ENCODE measurements around the gene ZMYND8. TPM values are rescaled to one million over a fixed set of nuclear protein-coding genes. Genes with fewer than 3 reads are reported as not detected.
"Not testable (repeated sequence)": the region's sequence is repeated elsewhere in the genome, so short reads cannot be mapped to it uniquely, and the experiment has no call there.

The ZMYND8 gene
- total RNA-seq, 2 donors from 2014 or later: 18.9 to 19.1 TPM

DNA sequence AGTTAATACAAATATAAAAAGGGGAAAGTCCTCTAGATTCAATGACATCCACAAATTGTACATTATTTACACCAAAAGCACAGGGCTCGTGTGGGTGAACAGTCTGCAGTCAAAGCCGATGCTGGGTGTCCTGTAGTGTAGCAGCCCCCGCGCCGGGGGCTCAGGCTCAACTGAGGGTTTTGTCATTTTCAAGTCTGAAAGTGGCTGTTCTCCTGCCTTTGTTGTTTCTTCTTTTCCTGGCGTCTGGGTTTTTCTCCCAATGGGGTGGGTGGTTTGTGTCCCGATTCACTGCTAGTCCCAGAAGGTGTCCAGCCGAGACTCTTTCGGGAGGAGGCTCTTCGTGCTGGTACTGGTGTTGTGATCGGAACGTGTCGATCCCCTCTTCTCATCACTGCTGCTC is 146.0 kb downstream of the ZMYND8 start:
- no peaks in the 10 kb centered on the region for H3K27me3 ChIP-seq
- H3K4me1 ChIP-seq: no peaks in the 10 kb centered on the region
- no peaks in the 10 kb centered on the region for H3K9me3 ChIP-seq
- H3K27ac ChIP-seq: no peak overlapping the region
- no peak for DNase-seq
- 95 to 97% methylated on average over 13 of the region's 13 CpGs for WGBS, 2 donors
- H3K4me3 ChIP-seq: no peak overlapping the region
- intact Hi-C loops (cut with DNase I): no loop called here
- TF ChIP-seq, protein P1, sequence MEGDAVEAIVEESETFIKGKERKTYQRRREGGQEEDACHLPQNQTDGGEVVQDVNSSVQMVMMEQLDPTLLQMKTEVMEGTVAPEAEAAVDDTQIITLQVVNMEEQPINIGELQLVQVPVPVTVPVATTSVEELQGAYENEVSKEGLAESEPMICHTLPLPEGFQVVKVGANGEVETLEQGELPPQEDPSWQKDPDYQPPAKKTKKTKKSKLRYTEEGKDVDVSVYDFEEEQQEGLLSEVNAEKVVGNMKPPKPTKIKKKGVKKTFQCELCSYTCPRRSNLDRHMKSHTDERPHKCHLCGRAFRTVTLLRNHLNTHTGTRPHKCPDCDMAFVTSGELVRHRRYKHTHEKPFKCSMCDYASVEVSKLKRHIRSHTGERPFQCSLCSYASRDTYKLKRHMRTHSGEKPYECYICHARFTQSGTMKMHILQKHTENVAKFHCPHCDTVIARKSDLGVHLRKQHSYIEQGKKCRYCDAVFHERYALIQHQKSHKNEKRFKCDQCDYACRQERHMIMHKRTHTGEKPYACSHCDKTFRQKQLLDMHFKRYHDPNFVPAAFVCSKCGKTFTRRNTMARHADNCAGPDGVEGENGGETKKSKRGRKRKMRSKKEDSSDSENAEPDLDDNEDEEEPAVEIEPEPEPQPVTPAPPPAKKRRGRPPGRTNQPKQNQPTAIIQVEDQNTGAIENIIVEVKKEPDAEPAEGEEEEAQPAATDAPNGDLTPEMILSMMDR (IDR thresholded peaks at IDR 0.05): no peak
- TF ChIP-seq POLR2A (IDR thresholded peaks at IDR 0.05): no peak
- no peak for ATAC-seq
- H3K36me3 ChIP-seq (replicated peaks in 1 of 2; ENCODE audit: insufficient read depth in 1 of 2, low read depth in 2 of 2): peaks cover 0 to 22% of the 10 kb centered on the region in 2 donors

GRCh38 chr20:47209982-47210381 is 146.5 kb downstream of the ZMYND8 start:
- ATAC-seq (no peak), DNase-seq (no peak)
- Histone ChIP-seq H3K4me3 (no peak overlapping the region), H3K36me3 (replicated peaks in 1 of 2; ENCODE audit: insufficient read depth in 1 of 2, low read depth in 2 of 2) (peaks cover 0 to 22% of the 10 kb centered on the region in 2 donors), H3K9me3 (no peaks in the 10 kb centered on the region), H3K27ac (no peak overlapping the region), H3K4me1 (no peaks in the 10 kb centered on the region), H3K27me3 (no peaks in the 10 kb centered on the region)
- TF ChIP-seq POLR2A (IDR thresholded peaks at IDR 0.05): no peak
- TF ChIP-seq, protein P1 (IDR thresholded peaks at IDR 0.05): no peak
- intact Hi-C loops (cut with DNase I): no loop called here
- 90 to 96% methylated on average over 17 of the region's 17 CpGs for WGBS, 2 donors

GRCh38 chr20:47208534-47209174 is 147.8 kb downstream of the ZMYND8 start:
- intact Hi-C loops (cut with DNase I): no loop called here
- ATAC-seq (no peak), DNase-seq (no peak)
- Histone ChIP-seq H3K4me1 (no peaks in the 10 kb centered on the region), H3K27me3 (no peaks in the 10 kb centered on the region), H3K36me3 (replicated peaks in 1 of 2; ENCODE audit: insufficient read depth in 1 of 2, low read depth in 2 of 2) (peaks cover 0 to 22% of the 10 kb centered on the region in 2 donors), H3K4me3 (no peak overlapping the region), H3K27ac (no peak overlapping the region), H3K9me3 (no peaks in the 10 kb centered on the region)
- TF ChIP-seq POLR2A (IDR thresholded peaks at IDR 0.05): no peak
- TF ChIP-seq, protein P1 (IDR thresholded peaks at IDR 0.05): no peak
- WGBS, 2 donors: 89 to 92% methylated on average over 10 to 18 of the region's 18 CpGs

GRCh38 chr20:47206962-47207641 is 149.4 kb downstream of the ZMYND8 start:
- Histone ChIP-seq H3K9me3 (no peaks in the 10 kb centered on the region), H3K4me1 (no peaks in the 10 kb centered on the region), H3K4me3 (no peak overlapping the region), H3K27me3 (no peaks in the 10 kb centered on the region), H3K36me3 (replicated peaks in 1 of 2; ENCODE audit: insufficient read depth in 1 of 2, low read depth in 2 of 2) (peaks cover 0 to 20% of the 10 kb centered on the region in 2 donors), H3K27ac (no peak overlapping the region)
- ATAC-seq (no peak), DNase-seq (no peak)
- WGBS, 2 donors: 80 to 84% methylated on average over 7 to 9 of the region's 9 CpGs
- TF ChIP-seq, protein P1 (IDR thresholded peaks at IDR 0.05): no peak
- TF ChIP-seq POLR2A (IDR thresholded peaks at IDR 0.05): no peak
- intact Hi-C loops (cut with DNase I): no loop called here

GRCh38 chr20:47206552-47206951 is 149.9 kb downstream of the ZMYND8 start:
- WGBS, 2 donors: 89 to 92% methylated on average over 10 of the region's 10 CpGs
- H3K9me3 ChIP-seq; H3K4me3 ChIP-seq; intact Hi-C loops (cut with DNase I); H3K4me1 ChIP-seq; ATAC-seq; H3K27ac ChIP-seq; DNase-seq; H3K27me3 ChIP-seq: not testable (repeated sequence)
- H3K36me3 ChIP-seq (replicated peaks in 1 of 2; ENCODE audit: insufficient read depth in 1 of 2, low read depth in 2 of 2): peaks cover 0 to 16% of the 10 kb centered on the region in 2 donors
